PC-9 (cell line): Measurements from ENCODE around the gene ZNF225. TPM values are rescaled to one million over a fixed set of nuclear protein-coding genes. Genes with fewer than 3 reads are reported as not detected.

Experiments used
- BruUV-seq: library from RNA; stranded (reverse); fragments of 400-500 nt; replicated peaks from 2 replicates; lab custom pipeline; 2021; lab: Mats Ljungman, UMichigan
- CTCF ChIA-PET: fragments of 300-600 bp; sonication (Branson Sonifier 250); formaldehyde crosslinking; loops from one replicate; lab custom pipeline; 2022; ENCODE audit warnings: antibody characterized with exemption; lab: Charles Lee
- POLR2A ChIA-PET: fragments of 300-600 bp; sonication (Branson Sonifier 250); formaldehyde crosslinking; loops from one replicate; lab custom pipeline; 2022; ENCODE audit warnings: antibody characterized with exemption; ENCODE audit not compliant: unreplicated experiment; lab: Charles Lee
- DNase-seq, 2 experiments: peaks; one replicate each; pipeline versions ENCODE4 v3.0.0 to v3.0.0-alpha.2; 2015 to 2022; ENCODE audit warnings: mixed read lengths in 1 of 2
- H2AFZ ChIP-seq: fragments of 200-600 bp; sonication (generic); 2 replicates; pipeline ENCODE4 v1.8.1; 2017; ENCODE audit warnings: antibody characterized with exemption
- H3F3A ChIP-seq: fragments of 200-600 bp; sonication (generic); 2 replicates; pipeline ENCODE4 v1.8.1; 2017; ENCODE audit warnings: antibody characterized with exemption, mild to moderate bottlenecking, low read depth; ENCODE audit not compliant: insufficient read depth
- H3K27ac ChIP-seq: fragments of 200-600 bp; sonication (generic); 2 replicates; pipeline ENCODE4 v1.6.1; 2016; ENCODE audit warnings: mixed run types
- H3K27me3 ChIP-seq: fragments of 200-600 bp; sonication (generic); 2 replicates; pipeline ENCODE4 v1.6.1; 2016; ENCODE audit warnings: low read depth, mixed run types; ENCODE audit not compliant: insufficient read depth
- H3K36me3 ChIP-seq: fragments of 200-600 bp; sonication (generic); 2 replicates; pipeline ENCODE4 v1.6.1; 2016; ENCODE audit warnings: low read depth, mixed run types
- H3K4me1 ChIP-seq: fragments of 200-600 bp; sonication (generic); replicated peaks from 2 replicates; pipeline ENCODE4 v1.6.1; 2016; ENCODE audit warnings: mixed run types; ENCODE audit not compliant: insufficient read depth
- H3K4me2 ChIP-seq: fragments of 200-600 bp; sonication (generic); 2 replicates; pipeline ENCODE4 v1.6.1; 2017; ENCODE audit warnings: mixed run types
- H3K4me3 ChIP-seq: fragments of 200-600 bp; sonication (generic); 2 replicates; pipeline ENCODE4 v1.6.1; 2016; ENCODE audit warnings: mixed run types
- H3K79me2 ChIP-seq: fragments of 200-600 bp; sonication (generic); 2 replicates; pipeline ENCODE4 v1.6.1; 2017; ENCODE audit warnings: low read depth, mixed run types
- H3K9me2 ChIP-seq: fragments of 200-600 bp; sonication (generic); 2 replicates; pipeline ENCODE4 v1.8.1; 2017; ENCODE audit warnings: mild to moderate bottlenecking; ENCODE audit not compliant: insufficient read depth
- H3K9me3 ChIP-seq: fragments of 200-600 bp; sonication (generic); 2 replicates; pipeline ENCODE4 v1.8.1; 2016; ENCODE audit warnings: low read depth; ENCODE audit not compliant: insufficient read depth
- H4K20me1 ChIP-seq: fragments of 200-600 bp; sonication (generic); 2 replicates; pipeline ENCODE4 v1.8.1; 2017; ENCODE audit not compliant: insufficient read depth
- EZH2 ChIP-seq: fragments of 200-600 bp; sonication (generic); IDR thresholded peaks from 2 replicates; pipeline ENCODE4 v1.8.0; 2017; ENCODE audit warnings: antibody characterized with exemption, low read depth
- intact Hi-C: fragments of 100-400 bp; cut with micrococcal nuclease; formaldehyde crosslinking; loops from one replicate; pipeline ENCODE4 v1.10.0; 2022; ENCODE audit not compliant: unreplicated experiment
- total RNA-seq: library from RNA; stranded (reverse); gene quantifications from 2 replicates; pipeline ENCODE4 v1.2.3, GENCODE V29; 2021
- TF ChIP-seq, protein P1 (sequence below): fragments of 200-600 bp; sonication (generic); conservative IDR thresholded peaks from 2 replicates; pipeline ENCODE4 v1.6.1; 2017; ENCODE audit warnings: mixed run types, antibody characterized with exemption, mild to moderate bottlenecking, moderate library complexity

ZNF225 gene
- total RNA-seq, 1 experiment from 2014 or later, result 5.4 TPM

DNA sequence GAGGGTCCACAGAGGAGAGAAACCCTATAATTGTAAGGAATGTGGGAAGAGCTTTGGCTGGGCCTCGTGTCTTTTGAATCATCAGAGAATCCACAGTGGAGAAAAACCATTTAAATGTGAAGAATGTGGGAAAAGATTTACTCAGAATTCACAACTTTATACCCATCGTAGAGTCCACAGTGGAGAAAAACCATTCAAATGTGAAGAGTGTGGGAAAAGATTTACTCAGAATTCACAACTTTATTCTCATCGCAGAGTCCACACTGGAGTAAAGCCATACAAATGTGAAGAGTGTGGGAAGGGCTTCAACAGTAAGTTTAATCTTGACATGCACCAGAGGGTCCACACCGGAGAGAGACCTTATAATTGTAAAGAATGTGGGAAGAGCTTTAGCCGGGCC is 18.8 kb downstream of the ZNF225 start:
- H3K9me3 ChIP-seq, result peaks cover 56% of the 10 kb centered on the region
- H3K27me3 ChIP-seq, result no peaks in the 10 kb centered on the region
- intact Hi-C loops, result no loop called here
- POLR2A ChIA-PET, result no interaction called here
- CTCF ChIA-PET, result no interaction called here
- no peak for TF ChIP-seq EZH2
- TF ChIP-seq, protein P1, sequence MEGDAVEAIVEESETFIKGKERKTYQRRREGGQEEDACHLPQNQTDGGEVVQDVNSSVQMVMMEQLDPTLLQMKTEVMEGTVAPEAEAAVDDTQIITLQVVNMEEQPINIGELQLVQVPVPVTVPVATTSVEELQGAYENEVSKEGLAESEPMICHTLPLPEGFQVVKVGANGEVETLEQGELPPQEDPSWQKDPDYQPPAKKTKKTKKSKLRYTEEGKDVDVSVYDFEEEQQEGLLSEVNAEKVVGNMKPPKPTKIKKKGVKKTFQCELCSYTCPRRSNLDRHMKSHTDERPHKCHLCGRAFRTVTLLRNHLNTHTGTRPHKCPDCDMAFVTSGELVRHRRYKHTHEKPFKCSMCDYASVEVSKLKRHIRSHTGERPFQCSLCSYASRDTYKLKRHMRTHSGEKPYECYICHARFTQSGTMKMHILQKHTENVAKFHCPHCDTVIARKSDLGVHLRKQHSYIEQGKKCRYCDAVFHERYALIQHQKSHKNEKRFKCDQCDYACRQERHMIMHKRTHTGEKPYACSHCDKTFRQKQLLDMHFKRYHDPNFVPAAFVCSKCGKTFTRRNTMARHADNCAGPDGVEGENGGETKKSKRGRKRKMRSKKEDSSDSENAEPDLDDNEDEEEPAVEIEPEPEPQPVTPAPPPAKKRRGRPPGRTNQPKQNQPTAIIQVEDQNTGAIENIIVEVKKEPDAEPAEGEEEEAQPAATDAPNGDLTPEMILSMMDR, result no peak
- H3K4me3 ChIP-seq, result 0 out of 2 replicates have a peak overlapping the region, but pooled peaks have one; percentile 5
- no peaks in the 10 kb centered on the region for H3F3A ChIP-seq
- peaks cover 28% of the 10 kb centered on the region for H3K36me3 ChIP-seq
- H3K27ac ChIP-seq, result no peak overlapping the region
- H4K20me1 ChIP-seq, result no peaks in the 10 kb centered on the region
- no peak overlapping the region for H2AFZ ChIP-seq
- no peaks in the 10 kb centered on the region for H3K4me1 ChIP-seq
- DNase-seq, result no peak
- BruUV-seq, result no TSS peak
- no peak overlapping the region for H3K4me2 ChIP-seq
- H3K9me2 ChIP-seq, result no peaks in the 10 kb centered on the region
- H3K79me2 ChIP-seq, result no peaks in the 10 kb centered on the region

DNA sequence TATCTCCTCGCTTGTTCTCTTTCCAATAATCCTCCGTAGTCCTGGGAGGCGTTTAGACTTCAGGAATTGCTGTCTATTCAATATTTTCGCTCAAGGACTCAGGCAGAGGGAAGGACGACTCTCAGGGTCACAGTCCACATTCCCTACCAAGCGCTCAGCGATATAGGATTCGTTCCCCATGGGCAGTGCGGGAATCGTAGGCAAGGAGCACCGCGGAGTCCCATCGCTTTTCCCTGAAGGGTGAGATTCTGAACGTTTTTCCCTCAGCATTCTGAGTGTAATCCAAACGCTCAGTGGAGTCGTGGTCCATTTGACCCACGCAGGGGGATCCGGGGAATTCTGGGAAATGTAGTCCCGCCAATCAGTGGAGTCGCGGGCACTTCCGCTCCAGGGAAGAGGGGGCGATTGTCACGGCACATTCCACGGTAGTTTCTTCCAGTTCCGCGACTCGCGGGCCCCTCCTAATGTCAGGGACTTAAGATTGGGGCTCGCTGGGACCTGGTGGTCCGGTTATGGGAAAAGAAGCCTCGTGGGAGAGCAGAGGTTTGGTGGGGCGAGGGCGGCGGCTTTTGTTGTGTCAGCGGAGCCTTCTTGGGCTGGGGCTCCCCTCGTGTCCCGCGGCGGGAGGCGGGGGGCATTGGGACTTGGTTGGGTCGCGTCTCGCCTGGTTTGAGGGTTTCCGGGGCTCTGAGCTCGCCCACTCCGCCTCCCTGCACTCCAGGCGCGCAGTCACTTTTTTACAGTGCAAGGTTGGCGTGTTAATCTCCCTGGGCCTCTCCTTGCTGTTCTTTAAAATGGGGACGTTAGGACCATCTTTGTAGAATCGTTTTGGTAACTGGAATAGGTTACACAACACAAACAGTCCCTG is 28.2 kb downstream of the ZNF225 start, which contains the start of gene ZNF234:
ZNF234 (plus strand) TSS at position 364 of the 868 bp plus-strand sequence. CDS start 3,079 bp downstream, outside the sequence.
- Histone ChIP-seq H3K9me2 (no peaks in the 10 kb centered on the region), H3F3A (no peaks in the 10 kb centered on the region), H4K20me1 (peaks cover 3% of the 10 kb centered on the region; the same call in 1 of the 2 replicates), H3K27me3 (no peaks in the 10 kb centered on the region), H3K79me2 (0 out of 2 replicates have a peak, but pooled peaks cover 8% of the 10 kb centered on the region), H3K27ac (no peak within 1 kb of the TSS), H3K4me2 (peak within 1 kb of the TSS; percentile 77), H3K4me3 (peak within 1 kb of the TSS; percentile 81), H3K4me1 (peaks cover 18% of the 10 kb centered on the region; the same call in 1 of the 2 replicates), H3K36me3 (peaks cover 15% of the 10 kb centered on the region), H3K9me3 (peaks cover 3% of the 10 kb centered on the region; the same call in 1 of the 2 replicates), H2AFZ (peak within 1 kb of the TSS; percentile 93)
- CTCF ChIA-PET, result no interaction called here
- intact Hi-C loops, result no loop called here
- POLR2A ChIA-PET, result no interaction called here
- TSS peak; percentile 56 for BruUV-seq
- peak; percentile 50 to 65 for DNase-seq
- TF ChIP-seq EZH2, result no peak
- TF ChIP-seq, protein P1, result no peak

DNA sequence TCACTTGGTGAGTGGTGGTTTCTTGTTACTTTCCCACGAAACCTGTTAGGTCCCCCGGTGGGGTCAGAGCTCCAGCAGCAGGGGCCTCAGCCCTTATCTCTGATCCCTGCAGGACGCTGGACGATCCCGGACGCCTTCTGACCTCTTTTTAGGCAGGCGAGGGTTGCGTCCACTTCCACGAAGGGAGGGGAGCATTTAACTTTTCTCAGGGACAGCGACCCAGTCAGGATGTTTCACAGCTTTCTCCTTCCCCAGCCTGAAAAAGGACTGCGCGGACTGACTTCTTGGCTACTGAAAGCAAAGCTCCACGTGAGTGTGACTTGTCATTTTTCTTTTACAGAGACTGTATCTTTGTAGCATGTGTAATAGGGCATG is 28.8 kb downstream of the ZNF225 start:
- peak overlapping the region; percentile 77 for H3K4me2 ChIP-seq
- no peak for DNase-seq
- no TSS peak for BruUV-seq
- peak overlapping the region; percentile 81 for H3K4me3 ChIP-seq
- no peaks in the 10 kb centered on the region for H3K9me2 ChIP-seq
- H3K9me3 ChIP-seq, result peaks cover 3% of the 10 kb centered on the region; the same call in 1 of the 2 replicates
- H2AFZ ChIP-seq, result peak overlapping the region; percentile 93
- H3K4me1 ChIP-seq, result peaks cover 18% of the 10 kb centered on the region; the same call in 1 of the 2 replicates
- 0 out of 2 replicates have a peak, but pooled peaks cover 8% of the 10 kb centered on the region for H3K79me2 ChIP-seq
- H3F3A ChIP-seq, result no peaks in the 10 kb centered on the region
- POLR2A ChIA-PET, result no interaction called here
- CTCF ChIA-PET, result no interaction called here
- intact Hi-C loops, result no loop called here
- H3K27me3 ChIP-seq, result no peaks in the 10 kb centered on the region
- TF ChIP-seq, protein P1, result no peak
- TF ChIP-seq EZH2, result no peak
- no peak overlapping the region for H3K27ac ChIP-seq
- H4K20me1 ChIP-seq, result peaks cover 3% of the 10 kb centered on the region; the same call in 1 of the 2 replicates
- peaks cover 16% of the 10 kb centered on the region for H3K36me3 ChIP-seq
